Body of pancreas (tissue), 4 donors: ENCODE measurements around the gene NOS3. TPM values are rescaled to one million over a fixed set of nuclear protein-coding genes. Genes with fewer than 3 reads are reported as not detected.

Experiments used
- ATAC-seq: fragments of 150-250 bp; one replicate; pipeline ENCODE4 v1.9.1; 2016
- DNase-seq, 4 donors: peaks; one replicate each; pipeline ENCODE4 v3.0.0-alpha.2; 2019
- H3K27ac ChIP-seq, 4 donors: fragments of 200-600 bp; sonication (generic); 1 replicate in 3 of 4; 2 replicates in 1 of 4; pipeline versions ENCODE4 v1.5.1 to v1.6.1; 2016 to 2019; ENCODE audit warnings: mild to moderate bottlenecking in 1 of 4, mixed read lengths in 1 of 4, moderate library complexity in 1 of 4
- H3K27me3 ChIP-seq, 2 donors: fragments of 200-600 bp; sonication (generic); one replicate each; pipeline ENCODE4 v1.6.0; 2016; ENCODE audit warnings: mild to moderate bottlenecking in 1 of 2
- H3K36me3 ChIP-seq, 2 donors: fragments of 200-600 bp; sonication (generic); replicated peaks in 1 of 2; 2 replicates each; pipeline ENCODE4 v1.5.1; 2016; ENCODE audit warnings: low read depth in 2 of 2; ENCODE audit not compliant: insufficient read depth in 1 of 2
- H3K4me1 ChIP-seq: fragments of 200-600 bp; sonication (generic); one replicate; pipeline ENCODE4 v1.6.0; 2016
- H3K4me3 ChIP-seq, 2 donors: fragments of 200-600 bp; sonication (generic); 1 replicate in 1 of 2; 2 replicates in 1 of 2; pipeline ENCODE4 v1.5.1; 2016 to 2019
- H3K9me3 ChIP-seq, 3 donors: fragments of 200-600 bp; sonication (generic); 1 replicate in 2 of 3; 2 replicates in 1 of 3; pipeline ENCODE4 v1.5.1; 2016
- POLR2A ChIP-seq, 3 donors: fragments of 450-650 bp; IDR thresholded peaks; one replicate each; pipeline ENCODE4 v1.6.1; 2016; ENCODE audit warnings: antibody characterized with exemption in 3 of 3, mild to moderate bottlenecking in 2 of 3
- WGBS, 2 donors: methylation state at CpG; one replicate each; pipeline ENCODE4 v1.1.5; 2017; 5-methylcytosine and 5-hydroxymethylcytosine counted together
- intact Hi-C: fragments of 100-400 bp; cut with DNase I; formaldehyde crosslinking; loops from one replicate; pipeline ENCODE4 v1.15.1; 2023
- total RNA-seq, 2 donors: library from RNA; depleted of rRNA; stranded (reverse); fragments of >200 nt; gene quantifications; one replicate each; pipeline ENCODE4 v1.1.0, GENCODE V29; 2016
- TF ChIP-seq, protein P1 (sequence below), 7 experiments: fragments of 450-650 bp in 4 of 7; fragments of 200-600 bp in 3 of 7; sonication (generic) in 3 of 7; IDR thresholded peaks; one replicate each; pipeline ENCODE4 v1.5.1; 2016 to 2019; ENCODE audit warnings: antibody characterized with exemption in 7 of 7

The NOS3 gene
- total RNA-seq, 2 donors from 2014 or later: 4.9 to 7.6 TPM

DNA sequence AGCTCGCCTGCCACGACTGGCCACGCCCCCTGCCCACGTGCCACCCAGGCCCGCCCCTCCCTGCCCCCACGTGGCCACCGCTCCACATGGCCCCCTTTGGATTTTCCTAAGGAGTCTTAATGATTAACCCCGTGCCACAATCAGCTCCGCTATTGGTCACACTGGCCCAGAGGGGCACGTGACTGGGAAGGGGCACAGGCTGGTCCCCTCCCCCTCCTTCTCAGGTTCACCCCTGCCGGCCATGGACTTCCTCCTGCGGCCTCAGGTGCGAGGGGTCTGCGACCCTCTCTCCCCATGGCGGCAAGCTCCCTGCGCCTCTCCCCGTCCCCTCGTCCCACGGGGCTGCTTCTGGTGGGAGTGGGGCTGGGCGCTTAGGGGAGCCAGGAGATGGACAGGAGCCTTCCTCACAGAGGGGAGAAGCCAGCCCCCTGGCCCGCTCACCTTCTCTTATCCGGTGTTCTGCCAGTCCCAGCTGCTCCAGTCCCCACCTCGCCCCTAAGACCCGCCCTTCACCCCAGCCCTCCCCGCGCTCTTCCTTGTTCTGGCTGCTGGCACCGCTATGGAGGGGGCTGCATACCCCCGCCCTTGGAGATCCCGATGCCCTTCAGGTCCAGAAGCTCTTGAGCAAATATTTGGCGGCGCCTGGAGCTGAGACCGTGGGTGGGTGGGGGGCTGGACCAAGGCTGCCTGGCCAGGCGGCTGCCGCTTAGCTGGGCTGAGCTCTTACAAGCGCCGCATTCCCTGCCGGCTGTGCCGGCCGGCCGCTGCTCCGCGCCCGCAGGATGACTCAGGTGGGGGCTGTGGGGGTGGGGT lies 71.8 kb downstream of the NOS3 start:
- WGBS, 2 donors: 6 to 18% methylated on average over 13 to 40 of the region's 43 CpGs
- Histone ChIP-seq H3K9me3 (no peaks in the 10 kb centered on the region), H3K36me3 (peaks cover 6 to 10% of the 10 kb centered on the region in 2 donors), H3K27me3 (no peaks in the 10 kb centered on the region), H3K27ac (peak overlapping the region; percentile 87 to 97 (median 94)), H3K4me1 (peaks cover 60% of the 10 kb centered on the region), H3K4me3 (peak overlapping the region; percentile 13 to 23)
- TF ChIP-seq, protein P1, sequence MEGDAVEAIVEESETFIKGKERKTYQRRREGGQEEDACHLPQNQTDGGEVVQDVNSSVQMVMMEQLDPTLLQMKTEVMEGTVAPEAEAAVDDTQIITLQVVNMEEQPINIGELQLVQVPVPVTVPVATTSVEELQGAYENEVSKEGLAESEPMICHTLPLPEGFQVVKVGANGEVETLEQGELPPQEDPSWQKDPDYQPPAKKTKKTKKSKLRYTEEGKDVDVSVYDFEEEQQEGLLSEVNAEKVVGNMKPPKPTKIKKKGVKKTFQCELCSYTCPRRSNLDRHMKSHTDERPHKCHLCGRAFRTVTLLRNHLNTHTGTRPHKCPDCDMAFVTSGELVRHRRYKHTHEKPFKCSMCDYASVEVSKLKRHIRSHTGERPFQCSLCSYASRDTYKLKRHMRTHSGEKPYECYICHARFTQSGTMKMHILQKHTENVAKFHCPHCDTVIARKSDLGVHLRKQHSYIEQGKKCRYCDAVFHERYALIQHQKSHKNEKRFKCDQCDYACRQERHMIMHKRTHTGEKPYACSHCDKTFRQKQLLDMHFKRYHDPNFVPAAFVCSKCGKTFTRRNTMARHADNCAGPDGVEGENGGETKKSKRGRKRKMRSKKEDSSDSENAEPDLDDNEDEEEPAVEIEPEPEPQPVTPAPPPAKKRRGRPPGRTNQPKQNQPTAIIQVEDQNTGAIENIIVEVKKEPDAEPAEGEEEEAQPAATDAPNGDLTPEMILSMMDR (IDR thresholded peaks at IDR 0.05): peak in 4 of 7 experiments; percentile 30 to 40 (median 37)
- peak; percentile 23 to 69 (median 56) for TF ChIP-seq POLR2A (IDR thresholded peaks at IDR 0.05)
- intact Hi-C loops: no loop called here
- DNase-seq (peak; percentile 96), ATAC-seq (peak; percentile 61)

DNA sequence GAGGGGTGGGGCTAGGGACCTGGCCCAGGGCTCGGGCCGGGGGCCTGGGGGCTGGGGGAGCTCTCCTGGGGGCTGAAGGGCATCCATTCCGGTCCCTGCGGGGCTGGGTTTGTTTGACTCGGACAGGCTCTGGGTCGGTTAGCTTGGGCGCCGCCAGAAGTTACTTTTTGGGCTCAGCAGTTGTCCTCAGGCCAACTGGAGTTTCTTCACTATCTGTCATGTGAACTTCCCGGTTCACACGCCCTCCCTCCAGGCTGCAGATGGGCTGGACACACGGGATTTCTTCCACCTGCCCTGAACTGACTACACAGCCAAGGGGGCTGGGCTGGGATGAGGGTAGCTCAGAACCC lies 72.4 kb downstream of the NOS3 start:
- H3K4me3 ChIP-seq: peak overlapping the region; percentile 13 to 23
- H3K27me3 ChIP-seq: no peaks in the 10 kb centered on the region
- intact Hi-C loops: no loop called here
- H3K9me3 ChIP-seq: no peaks in the 10 kb centered on the region
- peak overlapping the region; percentile 87 to 97 (median 94) for H3K27ac ChIP-seq
- DNase-seq: peak; percentile 59 to 80 (median 72)
- no peak for TF ChIP-seq POLR2A (IDR thresholded peaks at IDR 0.05)
- TF ChIP-seq, protein P1 (IDR thresholded peaks at IDR 0.05): no peak
- peaks cover 60% of the 10 kb centered on the region for H3K4me1 ChIP-seq
- peak; percentile 2 for ATAC-seq
- WGBS, 2 donors: 10 to 15% methylated on average over 7 to 9 of the region's 11 CpGs
- H3K36me3 ChIP-seq: peaks cover 6 to 15% of the 10 kb centered on the region in 2 donors

Other genes with a start within 250 kb of the NOS3 start
- gene TMEM176B, start 190.7 kb upstream of the NOS3 start, total RNA-seq: 10 to 100 TPM; 32.9 to 36.3 TPM
- gene TMEM176A, start 190.2 kb upstream of the NOS3 start, total RNA-seq: 10 to 100 TPM in 1 of 2 donors, 1 to 10 TPM in 1; 7.6 to 27.5 TPM
- 1 to 10 TPM in 1 of 2 donors, not detected in 1; 1.6 TPM for gene AOC1, start 138.5 kb upstream of the NOS3 start, total RNA-seq
- 1 to 10 TPM; 3.6 to 5.3 TPM for gene KCNH2, start 12.7 kb upstream of the NOS3 start, total RNA-seq
- gene ATG9B, start 33.5 kb downstream of the NOS3 start, total RNA-seq: not detected
- 10 to 100 TPM in 1 of 2 donors, 1 to 10 TPM in 1; 8.8 to 39.6 TPM for gene ABCB8, start 37.4 kb downstream of the NOS3 start, total RNA-seq
- gene ASIC3, start 57.5 kb downstream of the NOS3 start, total RNA-seq: 1 to 10 TPM in 1 of 2 donors, under 1 TPM in 1; 0.78 to 1.3 TPM
- gene CDK5, start 66.9 kb downstream of the NOS3 start, total RNA-seq: 1 to 10 TPM; 2.3 to 6.3 TPM
- 100 to 1,000 TPM in 1 of 2 donors, 10 to 100 TPM in 1; 50.1 to 147 TPM for gene SLC4A2, start 68.6 kb downstream of the NOS3 start, total RNA-seq
- 100 to 1,000 TPM in 1 of 2 donors, 10 to 100 TPM in 1; 60.7 to 201 TPM for gene FASTK, start 89.8 kb downstream of the NOS3 start, total RNA-seq
- gene TMUB1, start 92.5 kb downstream of the NOS3 start, total RNA-seq: 10 to 100 TPM; 34.9 to 54.2 TPM
- gene AGAP3, start 95.5 kb downstream of the NOS3 start, total RNA-seq: 100 to 1,000 TPM in 1 of 2 donors, 10 to 100 TPM in 1; 45.4 to 104 TPM
- not detected for gene GBX1, start 176.7 kb downstream of the NOS3 start, total RNA-seq
- not detected for gene ASB10, start 196.2 kb downstream of the NOS3 start, total RNA-seq
- gene H2BK1, start 219.5 kb downstream of the NOS3 start, total RNA-seq: not detected
- gene ABCF2, start 236.2 kb downstream of the NOS3 start, total RNA-seq: 10 to 100 TPM; 11.9 to 13.5 TPM
- gene CHPF2, start 241.5 kb downstream of the NOS3 start, total RNA-seq: 10 to 100 TPM; 24.4 to 52.1 TPM